ENCODE results near the gene MKX. TPM values are rescaled to one million over a fixed set of nuclear protein-coding genes. Genes with fewer than 3 reads are reported as not detected.

Gene MKX
- total RNA-seq, 1 donor from 2014 or later, result 0.29 TPM

DNA sequence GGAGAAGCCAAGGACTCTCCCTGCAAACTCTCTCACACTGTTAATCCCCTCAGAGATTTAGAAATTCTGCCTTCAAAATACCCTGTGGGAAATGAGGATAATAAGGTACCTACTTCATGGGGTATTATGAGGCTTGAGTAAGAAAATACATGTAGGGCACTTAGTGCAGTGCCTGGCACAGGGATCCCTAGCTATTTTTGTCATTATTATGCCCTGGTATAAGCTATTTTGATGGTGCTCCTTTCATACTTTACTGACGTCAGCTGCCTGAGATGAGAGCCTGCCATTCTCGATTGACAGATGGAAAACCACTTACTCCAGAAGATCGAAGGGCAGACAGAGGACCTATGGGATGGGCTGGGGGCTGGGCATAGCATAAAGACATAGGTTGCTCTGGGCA, 30.1 kb downstream of the MKX start:
- Mint-ChIP-seq H3K27ac (no peak overlapping the region), H3K9me3 (no peaks in the 10 kb centered on the region), H3K4me1 (ENCODE audit: unreplicated experiment) (no peaks in the 10 kb centered on the region), H3K4me3 (no peak overlapping the region), H3K36me3 (no peaks in the 10 kb centered on the region), H3K27me3 (peaks cover 17% of the 10 kb centered on the region)
- TF ChIP-seq, protein P1, sequence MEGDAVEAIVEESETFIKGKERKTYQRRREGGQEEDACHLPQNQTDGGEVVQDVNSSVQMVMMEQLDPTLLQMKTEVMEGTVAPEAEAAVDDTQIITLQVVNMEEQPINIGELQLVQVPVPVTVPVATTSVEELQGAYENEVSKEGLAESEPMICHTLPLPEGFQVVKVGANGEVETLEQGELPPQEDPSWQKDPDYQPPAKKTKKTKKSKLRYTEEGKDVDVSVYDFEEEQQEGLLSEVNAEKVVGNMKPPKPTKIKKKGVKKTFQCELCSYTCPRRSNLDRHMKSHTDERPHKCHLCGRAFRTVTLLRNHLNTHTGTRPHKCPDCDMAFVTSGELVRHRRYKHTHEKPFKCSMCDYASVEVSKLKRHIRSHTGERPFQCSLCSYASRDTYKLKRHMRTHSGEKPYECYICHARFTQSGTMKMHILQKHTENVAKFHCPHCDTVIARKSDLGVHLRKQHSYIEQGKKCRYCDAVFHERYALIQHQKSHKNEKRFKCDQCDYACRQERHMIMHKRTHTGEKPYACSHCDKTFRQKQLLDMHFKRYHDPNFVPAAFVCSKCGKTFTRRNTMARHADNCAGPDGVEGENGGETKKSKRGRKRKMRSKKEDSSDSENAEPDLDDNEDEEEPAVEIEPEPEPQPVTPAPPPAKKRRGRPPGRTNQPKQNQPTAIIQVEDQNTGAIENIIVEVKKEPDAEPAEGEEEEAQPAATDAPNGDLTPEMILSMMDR (conservative IDR thresholded peaks at IDR 0.05), result no peak
- DNase-seq (ENCODE audit: extremely low spot score, unreplicated experiment), result no peak

DNA sequence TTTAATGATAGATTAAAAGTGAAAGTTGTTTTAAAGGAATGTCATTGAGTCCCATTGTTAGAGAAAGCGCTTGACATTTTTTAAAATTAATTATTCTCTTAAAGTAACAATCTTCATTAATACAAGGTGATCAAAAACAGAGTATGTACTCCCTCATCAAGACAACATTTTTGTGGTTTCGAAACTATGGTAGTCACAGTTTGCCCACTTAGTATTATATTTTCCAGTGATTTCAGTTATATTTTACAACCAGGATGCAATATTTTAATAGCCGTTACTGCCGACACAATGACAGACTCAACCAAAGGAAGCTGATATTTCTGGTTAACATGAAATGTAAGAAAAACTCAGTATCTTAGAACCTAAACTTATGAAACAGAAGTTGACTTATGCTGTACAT, 31.3 kb downstream of the MKX start:
- Mint-ChIP-seq H3K27me3 (peaks cover 14% of the 10 kb centered on the region), H3K27ac (no peak overlapping the region), H3K9me3 (no peaks in the 10 kb centered on the region), H3K36me3 (no peaks in the 10 kb centered on the region), H3K4me1 (ENCODE audit: unreplicated experiment) (no peaks in the 10 kb centered on the region), H3K4me3 (no peak overlapping the region)
- no peak for DNase-seq (ENCODE audit: extremely low spot score, unreplicated experiment)
- TF ChIP-seq, protein P1 (conservative IDR thresholded peaks at IDR 0.05), result no peak

DNA sequence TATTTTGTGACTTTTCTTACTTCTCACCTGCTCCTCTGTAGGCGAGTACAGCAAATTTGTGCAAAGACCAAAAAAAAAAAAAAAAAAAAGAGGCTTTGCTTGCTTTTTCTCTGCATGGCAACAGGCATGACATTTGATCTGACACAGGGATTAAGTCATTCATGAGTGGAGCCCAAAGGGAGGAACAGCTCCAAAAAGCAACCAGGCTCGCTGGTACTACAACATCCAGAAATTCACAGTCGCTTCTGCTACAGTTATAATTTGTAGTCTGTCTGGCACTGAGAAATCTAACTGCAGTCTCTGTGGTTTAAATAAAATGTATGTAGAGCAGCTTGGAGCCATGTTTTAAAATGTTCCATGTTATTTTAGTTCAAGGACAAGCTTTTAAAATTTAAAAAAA, 31.7 kb downstream of the MKX start:
- Mint-ChIP-seq H3K4me1 (ENCODE audit: unreplicated experiment) (no peaks in the 10 kb centered on the region), H3K4me3 (no peak overlapping the region), H3K27me3 (peaks cover 12% of the 10 kb centered on the region), H3K36me3 (no peaks in the 10 kb centered on the region), H3K9me3 (no peaks in the 10 kb centered on the region), H3K27ac (no peak overlapping the region)
- no peak for DNase-seq (ENCODE audit: extremely low spot score, unreplicated experiment)
- TF ChIP-seq, protein P1 (conservative IDR thresholded peaks at IDR 0.05), result no peak

DNA sequence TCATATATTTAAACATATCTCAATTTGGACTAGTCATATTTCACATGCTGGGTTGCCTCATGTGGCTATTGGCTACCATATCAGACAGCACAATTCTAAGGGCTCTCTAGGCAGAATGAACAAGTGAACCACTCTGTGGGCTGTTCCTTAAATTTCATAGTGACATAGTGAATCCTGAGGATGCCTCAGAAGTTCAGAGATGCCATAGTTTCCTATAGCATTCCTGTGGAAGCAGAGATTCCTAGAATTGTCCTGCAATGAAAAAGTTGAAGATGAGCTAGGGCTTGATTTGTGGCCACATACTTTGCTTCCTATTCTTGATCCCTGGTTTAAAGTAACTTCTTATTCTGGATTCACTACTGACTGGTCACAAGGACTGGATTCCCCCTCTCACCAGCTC, 35.6 kb downstream of the MKX start:
- no peak for DNase-seq (ENCODE audit: extremely low spot score, unreplicated experiment)
- H3K27ac Mint-ChIP-seq, result no peak overlapping the region
- peaks cover 3% of the 10 kb centered on the region for H3K27me3 Mint-ChIP-seq
- TF ChIP-seq, protein P1 (conservative IDR thresholded peaks at IDR 0.05), result no peak
- no peaks in the 10 kb centered on the region for H3K9me3 Mint-ChIP-seq
- no peak overlapping the region for H3K4me3 Mint-ChIP-seq
- H3K4me1 Mint-ChIP-seq (ENCODE audit: unreplicated experiment), result no peaks in the 10 kb centered on the region
- H3K36me3 Mint-ChIP-seq, result no peaks in the 10 kb centered on the region

DNA sequence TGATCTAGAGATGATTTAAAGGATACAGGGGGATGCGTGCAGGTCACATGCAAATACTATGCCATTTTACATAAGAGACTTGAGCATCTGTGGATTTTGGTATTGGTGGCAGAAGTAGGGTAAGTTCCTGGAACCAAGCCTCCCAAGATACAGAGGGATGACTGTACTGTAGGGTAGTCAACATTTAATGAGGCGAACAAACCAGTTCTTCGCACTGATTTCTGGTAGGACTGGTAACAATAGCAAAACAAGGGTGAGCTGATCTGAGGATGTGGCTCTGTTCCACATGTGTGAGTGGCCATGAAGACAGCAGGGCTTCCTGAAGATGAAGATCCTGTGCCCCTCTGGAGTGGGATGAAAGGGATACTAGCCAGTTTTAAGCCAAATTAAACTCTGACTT, 36.3 kb downstream of the MKX start:
- no peaks in the 10 kb centered on the region for H3K4me1 Mint-ChIP-seq (ENCODE audit: unreplicated experiment)
- no peak overlapping the region for H3K27ac Mint-ChIP-seq
- peaks cover 3% of the 10 kb centered on the region for H3K27me3 Mint-ChIP-seq
- no peaks in the 10 kb centered on the region for H3K36me3 Mint-ChIP-seq
- DNase-seq (ENCODE audit: extremely low spot score, unreplicated experiment), result no peak
- no peak overlapping the region for H3K4me3 Mint-ChIP-seq
- no peaks in the 10 kb centered on the region for H3K9me3 Mint-ChIP-seq
- TF ChIP-seq, protein P1 (conservative IDR thresholded peaks at IDR 0.05), result no peak

DNA sequence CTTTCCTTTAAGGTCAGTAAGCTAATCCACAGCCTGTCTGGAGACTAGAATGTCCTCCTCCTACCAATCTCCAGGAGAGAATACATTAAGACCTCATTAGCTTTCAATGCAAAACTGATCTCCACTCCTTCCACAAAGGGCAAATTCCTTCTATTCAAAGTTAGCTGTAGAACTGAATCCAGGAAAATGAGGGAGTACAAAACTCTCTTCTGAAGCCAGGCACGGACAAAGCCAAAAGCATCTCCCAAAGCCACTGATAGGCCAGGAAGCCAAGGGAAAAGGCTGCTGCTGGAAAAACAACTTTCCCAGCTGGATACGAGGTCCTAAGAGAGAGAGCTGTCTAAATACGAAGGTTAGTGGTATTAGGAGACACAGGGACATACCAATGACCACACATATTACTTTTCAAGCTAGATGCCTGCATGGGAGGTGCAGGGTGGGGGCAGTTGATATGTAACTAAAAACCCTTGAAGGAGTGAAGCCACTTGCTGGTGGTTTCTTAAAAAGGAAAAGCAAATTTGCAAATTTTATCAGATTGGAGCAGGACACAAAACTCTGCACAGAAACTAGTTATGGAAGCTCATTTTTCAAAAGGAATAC, 43.6 kb downstream of the MKX start:
- Mint-ChIP-seq H3K36me3 (no peaks in the 10 kb centered on the region), H3K27ac (no peak overlapping the region), H3K4me1 (ENCODE audit: unreplicated experiment) (peaks cover 7% of the 10 kb centered on the region), H3K9me3 (no peaks in the 10 kb centered on the region), H3K4me3 (no peak overlapping the region), H3K27me3 (no peaks in the 10 kb centered on the region)
- TF ChIP-seq, protein P1 (conservative IDR thresholded peaks at IDR 0.05), result no peak
- no peak for DNase-seq (ENCODE audit: extremely low spot score, unreplicated experiment)

All from type B pancreatic cell (in vitro differentiated cells).